Neutrophil (primary cell): ENCODE measurements around the gene LBH.

Source experiments
- H3K27ac ChIP-seq: fragments of 200-600 bp; sonication (generic); 2 replicates; pipeline ENCODE4 v1.5.1; 2016; ENCODE audit warnings: mild to moderate bottlenecking, moderate library complexity
- H3K27me3 ChIP-seq: fragments of 200-600 bp; sonication (generic); 2 replicates; pipeline ENCODE4 v1.6.0; 2016; ENCODE audit warnings: mild to moderate bottlenecking
- H3K36me3 ChIP-seq: fragments of 200-600 bp; sonication (generic); 2 replicates; pipeline ENCODE4 v1.5.1; 2017
- H3K4me1 ChIP-seq, 2 experiments: fragments of 200-600 bp in 1 of 2; sonication (generic) in 1 of 2; 1 replicate in 1 of 2; 2 replicates in 1 of 2; pipeline versions ENCODE4 v1.5.1 to v1.6.1; 2013 to 2016; ENCODE audit warnings: low read depth in 1 of 2, low read length in 1 of 2, mild to moderate bottlenecking in 1 of 2, moderate library complexity in 1 of 2; ENCODE audit not compliant: control insufficient read depth in 1 of 2, insufficient read depth in 1 of 2
- H3K4me3 ChIP-seq, 2 experiments: fragments of 200-600 bp in 1 of 2; sonication (generic) in 1 of 2; 1 replicate in 1 of 2; 2 replicates in 1 of 2; pipeline ENCODE4 v1.5.1; 2013 to 2016; ENCODE audit warnings: low read depth in 1 of 2, low read length in 1 of 2, mild to moderate bottlenecking in 1 of 2, moderate library complexity in 1 of 2
- H3K9me3 ChIP-seq: fragments of 200-600 bp; sonication (generic); 2 replicates; pipeline ENCODE4 v1.5.1; 2016
- TF ChIP-seq, protein P1 (sequence below): fragments of 200-600 bp; sonication (generic); IDR thresholded peaks from 2 replicates; pipeline ENCODE4 v1.5.1; 2016; ENCODE audit warnings: antibody characterized with exemption

The LBH gene

DNA sequence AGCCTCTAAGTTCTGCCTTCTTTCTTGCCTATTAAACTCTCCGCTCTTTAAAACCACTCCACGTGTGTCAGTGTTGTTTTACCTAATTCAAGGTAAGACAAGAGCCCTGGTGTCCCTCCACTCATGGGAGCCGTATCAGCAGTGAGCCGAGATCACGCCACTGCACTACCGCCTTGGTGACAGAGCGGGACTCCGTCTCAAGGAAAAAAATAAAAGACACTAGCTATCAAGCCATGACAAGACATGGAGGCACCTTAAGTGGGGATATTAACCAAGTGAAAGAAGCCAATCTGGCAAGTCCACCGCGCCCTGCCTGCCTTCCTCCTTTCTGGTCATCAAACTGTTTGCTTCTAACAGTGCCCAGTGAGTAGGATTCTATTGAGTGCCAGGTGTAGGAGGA lies 40.2 kb upstream of the LBH start:
- Histone ChIP-seq H3K36me3 (no peaks in the 10 kb centered on the region), H3K4me1 (no peaks in the 10 kb centered on the region), H3K27ac (no peak overlapping the region), H3K27me3 (no peaks in the 10 kb centered on the region), H3K4me3 (no peak overlapping the region), H3K9me3 (no peaks in the 10 kb centered on the region)
- TF ChIP-seq, protein P1, sequence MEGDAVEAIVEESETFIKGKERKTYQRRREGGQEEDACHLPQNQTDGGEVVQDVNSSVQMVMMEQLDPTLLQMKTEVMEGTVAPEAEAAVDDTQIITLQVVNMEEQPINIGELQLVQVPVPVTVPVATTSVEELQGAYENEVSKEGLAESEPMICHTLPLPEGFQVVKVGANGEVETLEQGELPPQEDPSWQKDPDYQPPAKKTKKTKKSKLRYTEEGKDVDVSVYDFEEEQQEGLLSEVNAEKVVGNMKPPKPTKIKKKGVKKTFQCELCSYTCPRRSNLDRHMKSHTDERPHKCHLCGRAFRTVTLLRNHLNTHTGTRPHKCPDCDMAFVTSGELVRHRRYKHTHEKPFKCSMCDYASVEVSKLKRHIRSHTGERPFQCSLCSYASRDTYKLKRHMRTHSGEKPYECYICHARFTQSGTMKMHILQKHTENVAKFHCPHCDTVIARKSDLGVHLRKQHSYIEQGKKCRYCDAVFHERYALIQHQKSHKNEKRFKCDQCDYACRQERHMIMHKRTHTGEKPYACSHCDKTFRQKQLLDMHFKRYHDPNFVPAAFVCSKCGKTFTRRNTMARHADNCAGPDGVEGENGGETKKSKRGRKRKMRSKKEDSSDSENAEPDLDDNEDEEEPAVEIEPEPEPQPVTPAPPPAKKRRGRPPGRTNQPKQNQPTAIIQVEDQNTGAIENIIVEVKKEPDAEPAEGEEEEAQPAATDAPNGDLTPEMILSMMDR: no peak

DNA sequence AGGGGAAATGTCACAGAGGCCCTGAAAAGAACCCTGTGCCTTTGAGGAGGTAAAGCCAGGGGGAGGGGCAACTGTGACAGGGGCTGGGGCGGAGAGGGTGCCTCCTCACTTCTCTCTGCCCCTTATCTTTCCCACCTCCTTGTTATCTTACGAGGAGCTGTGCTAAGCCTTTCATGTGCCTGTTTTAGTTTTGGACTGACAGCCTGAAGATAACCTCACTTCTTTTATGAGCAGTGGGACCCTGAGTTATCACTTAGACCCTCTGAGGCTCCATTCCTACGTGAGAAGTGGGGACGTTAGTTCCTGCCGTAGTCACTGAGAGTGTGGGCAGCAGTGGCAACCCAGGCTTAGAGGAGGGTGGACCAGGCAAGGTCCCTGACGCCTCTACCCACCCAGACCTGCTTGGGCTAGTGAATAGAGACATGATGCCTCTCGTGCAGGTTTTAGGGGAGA lies 39.5 kb upstream of the LBH start:
- no peak overlapping the region for H3K4me3 ChIP-seq
- no peaks in the 10 kb centered on the region for H3K27me3 ChIP-seq
- TF ChIP-seq, protein P1: no peak
- H3K4me1 ChIP-seq: no peaks in the 10 kb centered on the region
- H3K27ac ChIP-seq: no peak overlapping the region
- H3K9me3 ChIP-seq: no peaks in the 10 kb centered on the region
- H3K36me3 ChIP-seq: no peaks in the 10 kb centered on the region

- Histone ChIP-seq H3K36me3 (no peaks in the 10 kb centered on the region), H3K4me3 (no peak overlapping the region), H3K9me3 (no peaks in the 10 kb centered on the region), H3K4me1 (no peaks in the 10 kb centered on the region), H3K27ac (no peak overlapping the region), H3K27me3 (no peaks in the 10 kb centered on the region)
- TF ChIP-seq, protein P1: no peak
Measured at GRCh38 chr2:30192314-30192713, 39.0 kb upstream of the LBH start.

DNA sequence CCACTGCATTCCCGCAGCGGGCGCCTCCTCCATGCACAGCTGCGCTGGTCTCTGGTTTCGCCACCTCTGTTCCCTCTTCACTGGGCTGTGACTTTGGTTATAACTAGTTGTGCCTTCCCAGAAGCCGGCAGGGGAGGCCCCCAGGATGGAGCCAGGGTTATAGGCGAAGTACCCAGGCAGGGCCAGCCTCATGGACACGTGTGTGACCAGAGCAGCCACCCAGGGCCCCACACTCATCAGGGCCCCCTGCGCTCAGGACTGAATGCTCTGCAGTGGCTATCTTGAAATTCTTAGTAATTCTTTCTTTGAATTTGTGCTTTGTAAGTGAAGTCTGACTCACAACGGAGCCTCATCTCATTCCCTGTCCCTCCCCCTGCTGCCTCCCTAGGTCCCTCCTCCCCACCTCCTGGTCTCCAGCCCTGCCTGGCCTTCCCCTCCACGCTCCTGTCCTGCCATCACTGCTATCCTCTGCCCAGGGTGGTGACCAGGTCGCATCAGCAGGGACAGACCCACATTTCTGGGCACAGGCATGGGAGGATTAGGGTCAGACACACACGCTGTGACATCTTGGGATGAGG lies 38.1 kb upstream of the LBH start:
- H3K36me3 ChIP-seq: no peaks in the 10 kb centered on the region
- no peak overlapping the region for H3K4me3 ChIP-seq
- TF ChIP-seq, protein P1: no peak
- no peaks in the 10 kb centered on the region for H3K4me1 ChIP-seq
- no peaks in the 10 kb centered on the region for H3K9me3 ChIP-seq
- H3K27ac ChIP-seq: no peak overlapping the region
- H3K27me3 ChIP-seq: no peaks in the 10 kb centered on the region

DNA sequence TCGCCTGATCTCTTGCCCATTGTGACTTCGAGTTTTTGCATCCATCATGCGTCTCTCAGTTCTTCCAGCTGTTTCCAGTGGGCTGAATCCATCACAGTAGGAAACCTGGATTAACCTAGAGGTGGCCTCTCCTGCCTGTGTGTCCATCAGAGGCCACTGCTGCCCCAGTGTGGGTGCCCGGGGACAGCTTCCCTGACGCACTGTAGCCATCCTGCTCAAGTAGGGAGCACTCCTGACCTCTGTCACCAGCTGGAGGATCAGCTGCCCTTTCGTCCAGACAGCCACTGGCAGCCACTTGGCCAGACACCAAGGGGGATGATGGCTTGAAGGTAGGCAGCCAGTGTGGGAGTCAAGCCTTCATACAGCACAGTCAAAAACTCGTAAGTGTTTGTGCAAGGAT lies 36.9 kb upstream of the LBH start:
- Histone ChIP-seq H3K9me3 (no peaks in the 10 kb centered on the region), H3K4me1 (no peaks in the 10 kb centered on the region), H3K36me3 (no peaks in the 10 kb centered on the region), H3K27ac (no peak overlapping the region), H3K27me3 (no peaks in the 10 kb centered on the region), H3K4me3 (no peak overlapping the region)
- TF ChIP-seq, protein P1: no peak

DNA sequence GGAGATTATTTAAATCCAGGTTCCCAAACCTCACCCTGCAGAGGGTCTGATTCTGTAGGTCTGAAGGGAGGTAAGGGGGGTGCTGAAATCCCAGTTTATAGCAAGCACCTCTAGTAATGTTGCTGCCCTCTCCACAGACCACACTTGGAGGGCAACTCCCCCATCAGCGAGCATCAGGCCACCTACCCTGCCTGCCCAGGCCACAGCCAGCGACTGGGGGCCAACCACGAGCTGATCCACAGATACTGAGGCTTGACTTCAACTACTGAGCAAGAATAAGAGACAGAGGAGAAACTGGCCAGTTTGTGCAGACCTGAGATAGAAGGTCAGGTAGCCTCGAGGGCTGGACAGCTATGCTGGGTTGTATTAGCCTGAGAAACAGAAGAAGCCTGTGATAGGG lies 36.3 kb upstream of the LBH start:
- Histone ChIP-seq H3K27ac (no peak overlapping the region), H3K9me3 (no peaks in the 10 kb centered on the region), H3K4me1 (no peaks in the 10 kb centered on the region), H3K36me3 (no peaks in the 10 kb centered on the region), H3K4me3 (no peak overlapping the region), H3K27me3 (no peaks in the 10 kb centered on the region)
- TF ChIP-seq, protein P1: no peak
